Measurements from ENCODE around the gene SEMA4A. TPM values are rescaled to one million over a fixed set of nuclear protein-coding genes. Genes with fewer than 3 reads are reported as not detected.

The SEMA4A gene
- total and polyA plus RNA-seq, 4 donors = 22.7 to 54.9 (median 36.9) TPM

GRCh38 chr1:156121457-156121856 lies 31.9 kb upstream of the SEMA4A start:
- TF ChIP-seq CTCF (IDR thresholded peaks at IDR 0.05; ENCODE audit: control extremely low read depth, extremely low read depth) = no peak
- ATAC-seq (ENCODE audit: insufficient read depth, low FRiP score) = no peak
- 82 to 85% methylated on average over 4 of the region's 4 CpGs for WGBS, 2 donors
- Histone ChIP-seq H3K36me3 (ENCODE audit: control insufficient read depth in 4 of 4, insufficient read depth in 4 of 4, low read length in 4 of 4) (peaks cover 0 to 12% (median 6%) of the 10 kb centered on the region in 4 donors), H3K4me3 (no peak overlapping the region), H3K4me1 (ENCODE audit: control insufficient read depth in 5 of 5, insufficient read depth in 5 of 5, low read length in 5 of 5) (peaks cover 19 to 47% (median 37%) of the 10 kb centered on the region in 5 donors), H3K27ac (ENCODE audit: low read depth in 1 of 2, low read length in 1 of 2) (peak overlapping the region; percentile 87 to 94), H3K27me3 (ENCODE audit: control insufficient read depth in 3 of 3, insufficient read depth in 3 of 3, low read length in 2 of 3) (no peaks in the 10 kb centered on the region), H3K9me3 (ENCODE audit: control insufficient read depth in 4 of 4, insufficient read depth in 3 of 4, low read length in 3 of 4) (no peaks in the 10 kb centered on the region), H3K9ac (ENCODE audit: insufficient read depth in 1 of 2, low read length in 2 of 2) (no peak overlapping the region)
- no peak for DNase-seq

GRCh38 chr1:156122086-156122485 lies 31.3 kb upstream of the SEMA4A start:
- H3K9me3 ChIP-seq (ENCODE audit: control insufficient read depth in 4 of 4, insufficient read depth in 3 of 4, low read length in 3 of 4) = no peaks in the 10 kb centered on the region
- no peak for TF ChIP-seq CTCF (IDR thresholded peaks at IDR 0.05; ENCODE audit: control extremely low read depth, extremely low read depth)
- peaks cover 0 to 12% (median 6%) of the 10 kb centered on the region in 4 donors for H3K36me3 ChIP-seq (ENCODE audit: control insufficient read depth in 4 of 4, insufficient read depth in 4 of 4, low read length in 4 of 4)
- H3K27me3 ChIP-seq (ENCODE audit: control insufficient read depth in 3 of 3, insufficient read depth in 3 of 3, low read length in 2 of 3) = no peaks in the 10 kb centered on the region
- ATAC-seq (ENCODE audit: insufficient read depth, low FRiP score) (no peak), DNase-seq (no peak)
- peaks cover 19 to 50% (median 37%) of the 10 kb centered on the region in 5 donors for H3K4me1 ChIP-seq (ENCODE audit: control insufficient read depth in 5 of 5, insufficient read depth in 5 of 5, low read length in 5 of 5)
- 71 to 82% methylated on average over 4 of the region's 4 CpGs for WGBS, 2 donors
- peak overlapping the region in 1 of 2 donors; percentile 47 for H3K9ac ChIP-seq (ENCODE audit: insufficient read depth in 1 of 2, low read length in 2 of 2)
- H3K4me3 ChIP-seq = no peak overlapping the region
- peak overlapping the region; percentile 82 to 94 for H3K27ac ChIP-seq (ENCODE audit: low read depth in 1 of 2, low read length in 1 of 2)

GRCh38 chr1:156122519-156123355 lies 30.6 kb upstream of the SEMA4A start:
- no peaks in the 10 kb centered on the region for H3K9me3 ChIP-seq (ENCODE audit: control insufficient read depth in 4 of 4, insufficient read depth in 3 of 4, low read length in 3 of 4)
- peak overlapping the region; percentile 21 to 69 for H3K9ac ChIP-seq (ENCODE audit: insufficient read depth in 1 of 2, low read length in 2 of 2)
- no peak overlapping the region for H3K4me3 ChIP-seq
- 20 to 55% methylated on average over 14 of the region's 14 CpGs for WGBS, 2 donors
- ATAC-seq (ENCODE audit: insufficient read depth, low FRiP score) (no peak), DNase-seq (peak; percentile 78 to 87 (median 82))
- H3K27me3 ChIP-seq (ENCODE audit: control insufficient read depth in 3 of 3, insufficient read depth in 3 of 3, low read length in 2 of 3) = no peaks in the 10 kb centered on the region
- H3K27ac ChIP-seq (ENCODE audit: low read depth in 1 of 2, low read length in 1 of 2) = peak overlapping the region; percentile 94 to 97
- peaks cover 19 to 54% (median 39%) of the 10 kb centered on the region in 5 donors for H3K4me1 ChIP-seq (ENCODE audit: control insufficient read depth in 5 of 5, insufficient read depth in 5 of 5, low read length in 5 of 5)
- no peak for TF ChIP-seq CTCF (IDR thresholded peaks at IDR 0.05; ENCODE audit: control extremely low read depth, extremely low read depth)
- peaks cover 0 to 9% (median 6%) of the 10 kb centered on the region in 4 donors for H3K36me3 ChIP-seq (ENCODE audit: control insufficient read depth in 4 of 4, insufficient read depth in 4 of 4, low read length in 4 of 4)

Measured in lung (tissue), 12 donors.